ENCODE data around the gene SCP2D1.

DNA sequence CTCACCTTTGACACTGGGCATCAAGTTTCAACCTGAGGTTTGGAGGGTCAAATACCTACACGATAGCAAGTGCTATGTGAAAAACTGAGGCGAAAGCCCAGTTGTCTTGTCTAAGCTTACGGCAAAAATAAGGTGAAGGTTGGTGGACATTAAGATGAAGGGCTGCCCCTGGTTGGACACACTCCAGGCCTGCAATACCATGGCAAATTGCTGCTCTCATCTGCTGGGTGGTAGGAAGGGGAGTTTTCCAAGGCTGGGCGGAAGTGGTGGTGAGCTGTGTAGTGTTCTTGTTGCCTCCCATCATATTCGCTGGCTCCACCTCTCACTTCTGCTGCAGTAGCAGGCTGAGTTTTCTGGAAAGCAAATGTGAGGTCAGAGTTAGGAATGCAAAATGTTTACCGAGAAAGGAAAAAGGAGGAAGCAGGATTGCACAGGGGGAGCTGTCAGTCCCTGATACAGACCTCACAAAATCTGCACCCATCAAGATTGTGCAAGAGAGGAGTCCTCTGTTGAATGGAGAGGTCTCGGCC lies 33.7 kb downstream of the SCP2D1 start:
- TF ChIP-seq, protein P1, sequence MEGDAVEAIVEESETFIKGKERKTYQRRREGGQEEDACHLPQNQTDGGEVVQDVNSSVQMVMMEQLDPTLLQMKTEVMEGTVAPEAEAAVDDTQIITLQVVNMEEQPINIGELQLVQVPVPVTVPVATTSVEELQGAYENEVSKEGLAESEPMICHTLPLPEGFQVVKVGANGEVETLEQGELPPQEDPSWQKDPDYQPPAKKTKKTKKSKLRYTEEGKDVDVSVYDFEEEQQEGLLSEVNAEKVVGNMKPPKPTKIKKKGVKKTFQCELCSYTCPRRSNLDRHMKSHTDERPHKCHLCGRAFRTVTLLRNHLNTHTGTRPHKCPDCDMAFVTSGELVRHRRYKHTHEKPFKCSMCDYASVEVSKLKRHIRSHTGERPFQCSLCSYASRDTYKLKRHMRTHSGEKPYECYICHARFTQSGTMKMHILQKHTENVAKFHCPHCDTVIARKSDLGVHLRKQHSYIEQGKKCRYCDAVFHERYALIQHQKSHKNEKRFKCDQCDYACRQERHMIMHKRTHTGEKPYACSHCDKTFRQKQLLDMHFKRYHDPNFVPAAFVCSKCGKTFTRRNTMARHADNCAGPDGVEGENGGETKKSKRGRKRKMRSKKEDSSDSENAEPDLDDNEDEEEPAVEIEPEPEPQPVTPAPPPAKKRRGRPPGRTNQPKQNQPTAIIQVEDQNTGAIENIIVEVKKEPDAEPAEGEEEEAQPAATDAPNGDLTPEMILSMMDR (IDR thresholded peaks at IDR 0.05), result no peak
- no peak for TF ChIP-seq POLR2A (IDR thresholded peaks at IDR 0.05)
- no peak for TF ChIP-seq EP300 (IDR thresholded peaks at IDR 0.05)
